Measurements from ENCODE around the gene CD55. TPM values are rescaled to one million over a fixed set of nuclear protein-coding genes. Genes with fewer than 3 reads are reported as not detected.

CD55 gene
- total RNA-seq, 1 donor from 2014 or later = 84.7 TPM

GRCh38 chr1:207362962-207363860, 41.7 kb downstream of the CD55 start:
- no peak for DNase-seq

DNA sequence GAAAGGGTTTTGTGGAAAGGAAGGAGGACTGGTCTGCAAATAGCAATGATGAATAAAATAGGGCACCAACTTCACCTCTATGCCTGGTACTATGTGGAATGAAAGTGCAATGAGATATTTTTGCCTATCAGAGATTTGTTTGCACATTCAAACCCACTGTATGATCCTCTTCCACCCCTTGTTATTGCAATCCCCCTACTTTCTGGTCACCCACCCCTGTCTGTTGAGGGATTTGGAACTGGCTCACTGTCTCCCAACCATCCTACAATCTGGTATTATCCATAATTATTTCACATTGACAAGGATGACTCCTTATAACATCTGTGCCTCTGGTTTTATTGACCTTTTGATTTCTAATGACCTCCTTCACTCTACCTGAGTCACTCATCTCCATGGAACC, 42.4 kb downstream of the CD55 start:
- no peak for DNase-seq

GRCh38 chr1:207364614-207365013, 43.1 kb downstream of the CD55 start:
- no peak for DNase-seq

- DNase-seq = no peak
Measured at GRCh38 chr1:207365063-207365462, 43.6 kb downstream of the CD55 start.

DNA sequence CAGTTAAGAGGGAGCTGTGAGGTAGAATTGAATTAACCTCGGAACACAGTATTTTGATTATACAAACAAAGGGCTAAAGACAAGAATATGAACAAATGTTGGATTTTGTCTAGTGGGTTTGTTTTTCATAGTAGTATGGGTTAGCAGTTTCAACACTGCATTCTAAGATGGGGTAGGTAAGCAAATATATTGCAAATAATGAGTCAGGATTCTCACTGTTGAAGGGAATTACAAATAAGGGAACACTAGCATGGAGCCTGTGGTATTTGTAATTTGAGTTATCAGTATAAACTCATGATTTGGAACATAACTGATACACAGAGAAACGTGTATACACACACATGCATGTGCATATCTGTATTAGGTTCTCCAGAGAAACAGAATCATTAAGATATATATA, 44.5 kb downstream of the CD55 start:
- no peak for DNase-seq

GRCh38 chr1:207388721-207389120, 67.2 kb downstream of the CD55 start:
- no peak for DNase-seq

- no peak for DNase-seq
Measured at GRCh38 chr1:207389728-207390464, 68.4 kb downstream of the CD55 start.

DNA sequence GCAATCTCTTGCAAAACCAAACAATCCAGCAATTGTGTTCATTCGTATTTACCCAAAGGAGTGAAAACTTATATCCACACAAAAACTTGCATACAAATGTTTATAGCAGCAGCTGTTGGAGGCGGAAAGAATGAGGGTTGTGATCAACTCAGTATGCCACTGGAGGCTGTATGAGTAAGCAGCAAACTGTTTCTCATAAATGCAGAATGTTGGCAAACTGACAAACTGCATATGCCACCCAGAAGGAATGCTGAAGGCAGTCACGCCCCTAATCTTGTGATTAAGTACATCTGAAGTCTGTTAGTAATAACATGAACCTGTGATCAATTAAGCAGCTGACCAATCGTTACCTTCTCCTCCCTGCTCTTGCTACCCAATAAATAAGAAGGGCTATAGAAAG, 72.1 kb downstream of the CD55 start:
- peak; percentile 96 for DNase-seq

GRCh38 chr1:207396168-207396746, 74.8 kb downstream of the CD55 start:
- DNase-seq = no peak

GRCh38 chr1:207397525-207397926, 76.0 kb downstream of the CD55 start:
- no peak for DNase-seq

GRCh38 chr1:207398986-207399385, 77.5 kb downstream of the CD55 start:
- no peak for DNase-seq

DNA sequence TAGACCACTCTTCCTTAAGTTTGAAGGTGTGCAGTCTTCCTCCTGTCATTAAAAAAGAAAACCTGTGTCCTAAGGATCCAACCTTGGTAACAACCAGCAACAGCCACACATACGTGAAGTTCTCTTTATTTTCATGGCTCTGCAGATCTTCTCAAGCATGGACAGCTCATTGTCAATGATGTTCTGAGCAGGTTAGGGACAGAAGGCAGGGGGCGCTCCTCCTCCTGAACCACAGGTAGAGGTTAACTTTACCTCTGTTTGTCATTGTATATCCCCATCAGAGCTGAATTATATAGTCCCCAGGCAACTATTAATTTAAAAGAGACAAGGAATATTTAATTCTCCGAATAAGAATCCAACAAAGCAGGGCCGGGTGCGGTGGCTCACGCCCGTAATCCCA, 80.1 kb downstream of the CD55 start:
- DNase-seq = no peak

DNA sequence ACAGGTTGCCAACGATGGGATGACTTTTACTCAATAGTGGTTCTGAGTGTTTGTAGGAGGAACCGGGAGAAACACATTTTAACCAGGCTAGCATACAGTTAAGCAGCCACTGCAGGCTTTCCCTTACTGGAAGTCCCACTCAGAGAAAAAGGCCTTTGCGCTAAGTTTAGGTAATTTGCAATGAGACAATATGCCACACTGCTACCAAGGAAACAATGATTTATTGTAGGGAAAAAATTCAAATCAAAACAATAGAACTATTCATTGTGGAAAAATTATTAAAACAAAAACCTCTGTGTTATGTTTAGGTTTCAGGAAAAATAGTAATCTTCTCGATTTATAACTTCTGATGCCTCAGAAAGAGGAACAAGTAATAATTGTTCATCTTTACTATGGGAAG, 81.3 kb downstream of the CD55 start:
- no peak for DNase-seq

- DNase-seq = peak; percentile 72
Measured at GRCh38 chr1:207404849-207405525, 83.5 kb downstream of the CD55 start.

- no peak for DNase-seq
Measured at GRCh38 chr1:207405814-207406213, 84.3 kb downstream of the CD55 start.

- DNase-seq = no peak
Measured at GRCh38 chr1:207407655-207408260, 86.3 kb downstream of the CD55 start.

Other genes starting within 250 kb of the CD55 start
- 0.30 TPM for gene C4BPB, start 232.8 kb upstream of the CD55 start, total RNA-seq
- gene C4BPA, start 217.4 kb upstream of the CD55 start, total RNA-seq = 0.39 TPM
- gene CR2, start 132.7 kb downstream of the CD55 start, total RNA-seq = under 0.01 TPM
- 3.8 TPM for gene CR1, start 174.5 kb downstream of the CD55 start, total RNA-seq

All from skin of body (tissue), 2 donors.